Activated naive CD4-positive, alpha-beta T cell treated with anti-CD3 and anti-CD28 coated beads, Interleukin-2, amount 10 ng/mL, durations not matched to agents 7 days and 5 days (primary cell): ENCODE data around the gene JMJD6.
"Not testable (repeated sequence)": the region's sequence is repeated elsewhere in the genome, so short reads cannot be mapped to it uniquely, and the experiment has no call there.

Experiments used
- CTCF ChIA-PET: fragments of 350-600 bp; sonication (Branson Sonifier 250); formaldehyde crosslinking; loops from one replicate; lab custom pipeline; 2021; ENCODE audit warnings: antibody characterized with exemption; lab: Charles Lee
- DNase-seq: peaks from one replicate; pipeline ENCODE4 v3.0.0-alpha.2; 2020
- H3K27ac Mint-ChIP-seq: one replicate; pipeline ENCODE4 v1.8.0; 2021; ENCODE audit warnings: mild to moderate bottlenecking, moderate library complexity, mixed read lengths
- H3K27me3 Mint-ChIP-seq: one replicate; pipeline ENCODE4 v1.8.0; 2021; ENCODE audit warnings: mild to moderate bottlenecking, mixed read lengths
- H3K36me3 Mint-ChIP-seq: one replicate; pipeline ENCODE4 v1.8.0; 2021; ENCODE audit warnings: mixed read lengths
- H3K4me1 Mint-ChIP-seq: one replicate; pipeline ENCODE4 v1.8.0; 2021; ENCODE audit warnings: mixed read lengths
- H3K4me3 Mint-ChIP-seq: one replicate; pipeline ENCODE4 v1.8.0; 2021; ENCODE audit warnings: mild to moderate bottlenecking, moderate library complexity, mixed read lengths
- H3K9me3 Mint-ChIP-seq: one replicate; pipeline ENCODE4 v1.8.0; 2021; ENCODE audit warnings: mixed read lengths

JMJD6 gene

GRCh38 chr17:76716839-76717215, 9.6 kb downstream of the JMJD6 start:
- no peaks in the 10 kb centered on the region for H3K9me3 Mint-ChIP-seq
- CTCF ChIA-PET: interaction anchor here (1.4 to 4.3 kb wide), 5 partner anchors 8 to 64 kb away, joined by 3 to 30 read pairs (median 4); partner anchors contain the start of genes JMJD6 and METTL23
- no peak overlapping the region for H3K4me3 Mint-ChIP-seq
- no peak for DNase-seq
- peak overlapping the region; percentile 86 for H3K27ac Mint-ChIP-seq
- H3K36me3 Mint-ChIP-seq: peaks cover 67% of the 10 kb centered on the region
- H3K27me3 Mint-ChIP-seq: no peaks in the 10 kb centered on the region
- H3K4me1 Mint-ChIP-seq: peaks cover 51% of the 10 kb centered on the region

DNA sequence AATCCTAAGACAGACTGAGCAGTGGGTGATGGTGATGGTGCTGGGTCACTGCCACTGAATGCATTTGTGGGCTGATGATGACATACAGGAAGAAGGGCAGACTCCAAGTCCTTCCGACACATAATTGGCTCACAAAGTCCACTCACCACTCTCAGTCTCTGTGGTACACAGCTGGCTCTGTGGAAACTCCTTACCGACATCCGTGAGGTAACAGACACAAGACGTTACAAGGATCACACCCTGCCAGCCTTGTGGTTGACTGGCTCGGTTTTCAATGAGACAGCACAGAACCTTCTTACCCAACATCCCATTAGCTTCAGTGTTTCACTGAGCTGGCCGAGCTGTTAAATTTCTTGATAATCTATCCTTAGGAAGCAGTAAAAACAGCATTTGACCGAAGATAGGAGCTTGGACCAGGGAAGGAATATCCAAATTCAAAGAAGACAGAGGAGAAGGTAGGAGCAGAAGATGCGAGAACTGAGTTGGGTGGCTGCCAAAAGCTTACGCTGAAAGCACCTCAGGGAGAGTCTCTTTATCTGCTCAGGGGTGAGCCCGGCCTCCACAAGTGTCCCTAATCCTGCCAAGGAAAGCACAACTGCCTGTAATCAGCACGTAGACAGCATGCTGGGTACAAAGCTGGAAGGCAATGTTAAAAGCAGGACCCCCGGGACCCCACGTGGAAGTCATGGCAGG, 10.1 kb downstream of the JMJD6 start:
- Mint-ChIP-seq H3K4me1 (peaks cover 49% of the 10 kb centered on the region), H3K27ac (peak overlapping the region; percentile 86), H3K9me3 (no peaks in the 10 kb centered on the region), H3K4me3 (no peak overlapping the region), H3K27me3 (peaks cover 3% of the 10 kb centered on the region), H3K36me3 (peaks cover 65% of the 10 kb centered on the region)
- peak; percentile 53 for DNase-seq
- CTCF ChIA-PET: interaction anchor here (1.6 to 4.3 kb wide), 4 partner anchors 9 to 64 kb away, joined by 3 to 30 read pairs (median 6); partner anchors contain the start of genes JMJD6 and METTL23

- Mint-ChIP-seq H3K9me3 (no peaks in the 10 kb centered on the region), H3K27me3 (peaks cover 4% of the 10 kb centered on the region), H3K36me3 (peaks cover 58% of the 10 kb centered on the region), H3K4me3 (no peak overlapping the region), H3K27ac (peak overlapping the region; percentile 86), H3K4me1 (peaks cover 47% of the 10 kb centered on the region)
- CTCF ChIA-PET: interaction anchor here (0.6 to 4.3 kb wide), 6 partner anchors 9 to 454 kb away, joined by 3 to 30 read pairs (median 3); partner anchors contain the start of genes JMJD6 and METTL23
- DNase-seq: no peak
These were observed 10.9 kb downstream of the JMJD6 start for GRCh38 chr17:76715496-76715830.

DNA sequence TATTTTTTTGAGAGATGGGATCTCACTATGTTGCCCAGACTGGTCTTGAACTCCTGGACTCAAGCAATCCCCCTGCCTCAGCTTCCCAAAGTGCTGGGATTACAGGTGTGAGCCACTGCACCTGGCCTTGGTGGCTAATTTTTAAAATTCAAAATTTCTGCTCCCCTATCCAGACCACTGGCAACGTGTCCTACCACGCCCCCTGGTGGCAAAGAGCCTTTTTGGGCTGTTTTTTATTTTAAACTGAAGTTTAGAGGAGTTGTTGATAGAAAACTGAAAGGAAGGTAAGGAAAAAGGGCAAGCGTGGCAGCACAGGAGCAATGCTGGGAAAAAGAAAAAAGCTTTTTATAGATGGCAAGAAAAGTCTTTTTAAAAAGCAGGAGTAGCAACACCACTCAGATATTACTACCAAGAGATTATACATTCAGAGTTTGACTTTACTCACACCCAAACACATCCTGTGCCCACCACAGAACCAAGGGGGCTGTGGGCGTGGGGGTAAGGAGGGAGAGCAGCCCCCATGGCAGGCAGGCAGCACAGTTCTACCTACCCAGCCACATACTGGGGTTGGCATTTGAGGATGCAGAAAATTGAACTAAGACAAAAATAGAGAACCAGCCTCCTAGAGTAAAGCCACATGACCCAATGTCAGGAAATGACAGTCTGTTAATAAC, 11.4 kb downstream of the JMJD6 start:
- H3K4me3 Mint-ChIP-seq: no peak overlapping the region
- H3K36me3 Mint-ChIP-seq: peaks cover 54% of the 10 kb centered on the region
- CTCF ChIA-PET: interaction anchor here (0.6 to 4.3 kb wide), 10 partner anchors 10 to 453 kb away, joined by 3 to 30 read pairs (median 4); partner anchors contain the start of genes JMJD6 and METTL23

GRCh38 chr17:76714336-76714735, 12.1 kb downstream of the JMJD6 start:
- no peak for DNase-seq
- CTCF ChIA-PET: interaction anchor here (0.7 to 4.3 kb wide), 17 partner anchors 11 to 342 kb away, joined by 3 to 30 read pairs (median 4); partner anchors contain the start of genes JMJD6 and METTL23
- H3K27ac Mint-ChIP-seq: no peak overlapping the region
- H3K9me3 Mint-ChIP-seq: no peaks in the 10 kb centered on the region
- peaks cover 56% of the 10 kb centered on the region for H3K4me1 Mint-ChIP-seq
- H3K36me3 Mint-ChIP-seq: peaks cover 50% of the 10 kb centered on the region
- peaks cover 14% of the 10 kb centered on the region for H3K27me3 Mint-ChIP-seq
- H3K4me3 Mint-ChIP-seq: no peak overlapping the region

More for the DNA sequence above, 11.4 kb downstream of the JMJD6 start:
- Mint-ChIP-seq H3K27ac (peak overlapping the region; percentile 86), H3K4me1 (peaks cover 49% of the 10 kb centered on the region), H3K27me3 (peaks cover 8% of the 10 kb centered on the region), H3K9me3 (no peaks in the 10 kb centered on the region)
- peak; percentile 87 for DNase-seq

DNA sequence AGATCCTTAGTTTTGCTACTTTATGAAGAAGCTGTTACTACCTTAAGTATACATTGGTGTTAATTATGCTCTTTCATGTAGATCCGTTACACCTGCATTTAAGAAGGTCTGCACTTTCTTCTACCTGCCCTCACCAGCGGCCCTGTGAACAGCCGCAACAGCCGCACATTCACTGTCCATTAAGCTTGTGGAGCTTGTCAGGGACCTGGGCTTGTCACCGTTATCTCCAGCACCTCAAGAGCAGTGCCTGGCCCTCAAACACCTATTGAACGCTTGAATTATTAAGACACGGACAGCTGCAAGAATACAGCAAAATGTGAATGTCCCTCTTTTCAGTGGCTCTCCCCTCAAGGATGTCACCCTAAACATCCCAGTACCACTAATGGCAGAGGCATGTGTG, 12.6 kb downstream of the JMJD6 start:
- Mint-ChIP-seq H3K4me3 (no peak overlapping the region), H3K36me3 (peaks cover 45% of the 10 kb centered on the region), H3K4me1 (peaks cover 56% of the 10 kb centered on the region), H3K9me3 (no peaks in the 10 kb centered on the region), H3K27ac (no peak overlapping the region), H3K27me3 (peaks cover 19% of the 10 kb centered on the region)
- CTCF ChIA-PET: interaction anchor here (0.8 to 4.3 kb wide), 20 partner anchors 10 to 343 kb away, joined by 3 to 30 read pairs (median 4); partner anchors contain the start of genes JMJD6 and METTL23
- DNase-seq: no peak

DNA sequence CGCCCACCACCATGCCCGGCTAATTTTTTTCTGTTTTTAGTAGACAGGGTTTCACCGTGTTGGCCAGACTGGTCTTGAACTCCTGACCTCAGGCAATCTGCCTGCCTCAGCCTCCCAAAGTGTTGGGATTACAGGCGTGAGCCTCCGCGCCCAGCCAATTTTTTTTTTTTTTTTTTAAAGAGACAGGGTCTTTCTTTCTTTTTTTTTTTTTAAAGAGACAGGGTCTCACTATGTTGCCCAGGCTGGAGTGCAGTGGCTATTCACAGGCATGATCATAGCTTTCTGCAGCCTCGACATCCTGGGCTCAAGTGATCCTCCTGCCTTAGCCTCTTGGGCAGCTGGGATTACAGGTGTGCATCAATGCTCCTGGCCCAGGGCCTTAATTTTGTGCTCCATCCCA, 14.1 kb downstream of the JMJD6 start:
- Mint-ChIP-seq H3K36me3 (peaks cover 35% of the 10 kb centered on the region), H3K27me3 (peaks cover 32% of the 10 kb centered on the region), H3K4me1 (peaks cover 55% of the 10 kb centered on the region)
- not testable (repeated sequence) for H3K27ac Mint-ChIP-seq, DNase-seq, H3K9me3 Mint-ChIP-seq, H3K4me3 Mint-ChIP-seq
- CTCF ChIA-PET: interaction anchor here (0.6 to 2.1 kb wide), 5 partner anchors 9 to 381 kb away, joined by 3 to 9 read pairs (median 4); no protein-coding TSS in a partner anchor

GRCh38 chr17:76710863-76711611, 15.4 kb downstream of the JMJD6 start, which contains the start of gene MXRA7:
Gene MXRA7 (minus strand): TSS chr17:76710965. CDS start chr17:76710946, 19 bp downstream.
- peaks cover 32% of the 10 kb centered on the region for H3K27me3 Mint-ChIP-seq
- peak within 1 kb of the TSS; percentile 69 for H3K4me3 Mint-ChIP-seq
- peaks cover 28% of the 10 kb centered on the region for H3K36me3 Mint-ChIP-seq
- peaks cover 45% of the 10 kb centered on the region for H3K4me1 Mint-ChIP-seq
- H3K9me3 Mint-ChIP-seq: no peaks in the 10 kb centered on the region
- CTCF ChIA-PET: interaction anchor here (1.2 kb wide), 1 partner anchor 30 kb away, joined by 3 read pairs; no protein-coding TSS in a partner anchor
- H3K27ac Mint-ChIP-seq: no peak within 1 kb of the TSS
- peak; percentile 72 for DNase-seq

GRCh38 chr17:76709951-76710862, 16.2 kb downstream of the JMJD6 start:
- Mint-ChIP-seq H3K27me3 (peaks cover 32% of the 10 kb centered on the region), H3K4me1 (peaks cover 36% of the 10 kb centered on the region), H3K4me3 (peak overlapping the region; percentile 64), H3K36me3 (peaks cover 24% of the 10 kb centered on the region)
- DNase-seq: peak; percentile 35
- CTCF ChIA-PET: interaction anchor here (1.3 to 2.9 kb wide), 2 partner anchors 9 to 29 kb away, joined by 5 to 10 read pairs; no protein-coding TSS in a partner anchor
- H3K27ac Mint-ChIP-seq, H3K9me3 Mint-ChIP-seq: not testable (repeated sequence)

GRCh38 chr17:76709077-76709950, 17.1 kb downstream of the JMJD6 start:
- peaks cover 29% of the 10 kb centered on the region for H3K4me1 Mint-ChIP-seq
- peaks cover 18% of the 10 kb centered on the region for H3K36me3 Mint-ChIP-seq
- H3K4me3 Mint-ChIP-seq: peak overlapping the region; percentile 64
- peaks cover 32% of the 10 kb centered on the region for H3K27me3 Mint-ChIP-seq
- no peak overlapping the region for H3K27ac Mint-ChIP-seq
- CTCF ChIA-PET: interaction anchor here (0.6 to 2.9 kb wide), 3 partner anchors 10 to 127 kb away, joined by 4 to 10 read pairs (median 5); no protein-coding TSS in a partner anchor
- H3K9me3 Mint-ChIP-seq: no peaks in the 10 kb centered on the region
- DNase-seq: no peak

DNA sequence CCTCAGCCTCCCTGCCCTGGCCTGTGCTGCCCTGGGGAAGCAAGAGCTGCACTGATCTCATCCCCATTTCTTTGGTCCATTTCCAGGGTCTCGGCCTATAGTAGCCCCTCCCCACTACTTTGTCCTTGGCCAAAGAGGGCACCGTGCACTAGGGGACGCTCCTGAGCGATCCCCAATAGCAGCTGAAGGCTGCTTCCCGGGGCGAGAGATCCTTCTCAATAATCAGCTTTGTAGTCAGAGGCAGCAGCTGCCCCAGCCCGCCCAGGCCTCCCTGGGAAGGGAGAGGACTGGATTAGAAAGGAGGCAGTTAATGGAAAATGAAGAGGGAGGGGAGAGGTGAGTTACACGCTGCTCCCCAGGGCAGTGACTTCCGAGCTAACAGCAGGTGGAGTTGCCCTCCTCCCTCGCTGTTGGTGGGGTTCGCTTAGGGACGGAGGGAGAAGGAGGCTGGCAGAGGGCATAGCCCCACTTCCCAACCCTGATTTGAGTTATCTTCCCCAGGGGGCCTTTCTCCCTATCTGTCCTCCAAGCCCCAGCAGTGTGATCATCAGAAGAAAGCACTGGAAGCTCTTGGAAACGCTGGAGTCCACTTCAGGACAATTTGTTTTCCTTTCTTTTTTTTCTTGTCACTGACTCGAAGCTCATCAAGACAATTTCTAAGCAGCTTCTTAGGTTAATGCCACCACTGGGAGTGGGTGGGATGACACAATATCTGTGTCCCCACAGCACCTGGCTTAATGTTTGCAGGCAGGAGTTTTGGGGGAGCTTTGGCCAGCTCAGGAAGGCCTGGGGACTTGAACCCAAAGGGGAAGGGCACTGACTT, 18.2 kb downstream of the JMJD6 start:
- CTCF ChIA-PET: interaction anchor here (0.6 to 2.9 kb wide), 2 partner anchors 27 to 126 kb away, joined by 4 to 10 read pairs; no protein-coding TSS in a partner anchor
- no peak overlapping the region for H3K27ac Mint-ChIP-seq
- DNase-seq: no peak
- no peaks in the 10 kb centered on the region for H3K9me3 Mint-ChIP-seq
- H3K27me3 Mint-ChIP-seq: peaks cover 32% of the 10 kb centered on the region
- H3K36me3 Mint-ChIP-seq: peaks cover 7% of the 10 kb centered on the region
- H3K4me3 Mint-ChIP-seq: no peak overlapping the region
- peaks cover 18% of the 10 kb centered on the region for H3K4me1 Mint-ChIP-seq
